HK-2 (cell line): Measurements from ENCODE around the gene SDK2.

Experiments used
- DNase-seq: peaks from one replicate; pipeline ENCODE4 v3.0.0-alpha.2; 2018; ENCODE audit not compliant: unreplicated experiment

The SDK2 gene

GRCh38 chr17:73653810-73654209, 9.6 kb upstream of the SDK2 start:
- no peak for DNase-seq

GRCh38 chr17:73652886-73653480, 8.7 kb upstream of the SDK2 start:
- DNase-seq = no peak

- DNase-seq = no peak
Measured at GRCh38 chr17:73650617-73651200, 6.5 kb upstream of the SDK2 start.

GRCh38 chr17:73650140-73650539, 5.9 kb upstream of the SDK2 start:
- DNase-seq = no peak

- DNase-seq = no peak
Measured at GRCh38 chr17:73648974-73649373, 4.7 kb upstream of the SDK2 start.

- no peak for DNase-seq
Measured at GRCh38 chr17:73648543-73648820, 4.2 kb upstream of the SDK2 start.

- no peak for DNase-seq
Measured at GRCh38 chr17:73647772-73648542, 3.7 kb upstream of the SDK2 start.

- no peak for DNase-seq
Measured at GRCh38 chr17:73647301-73647695, 3.1 kb upstream of the SDK2 start.

GRCh38 chr17:73646409-73647300, 2.4 kb upstream of the SDK2 start:
- DNase-seq = no peak

GRCh38 chr17:73645050-73645871, 1.0 kb upstream of the SDK2 start:
- DNase-seq = no peak

- no peak for DNase-seq
Measured at GRCh38 chr17:73643852-73644144, 447 bp downstream of the SDK2 start.

- no peak for DNase-seq
Measured at GRCh38 chr17:73643001-73643851, 1.0 kb downstream of the SDK2 start.

GRCh38 chr17:73642659-73643000, 1.6 kb downstream of the SDK2 start:
- DNase-seq = no peak

- no peak for DNase-seq
Measured at GRCh38 chr17:73641826-73642600, 2.2 kb downstream of the SDK2 start.

GRCh38 chr17:73640691-73641090, 3.6 kb downstream of the SDK2 start:
- DNase-seq = no peak

- DNase-seq = no peak
Measured at GRCh38 chr17:73639932-73640331, 4.3 kb downstream of the SDK2 start.

- DNase-seq = no peak
Measured at GRCh38 chr17:73639322-73639721, 4.9 kb downstream of the SDK2 start.

GRCh38 chr17:73638556-73638955, 5.7 kb downstream of the SDK2 start:
- no peak for DNase-seq

- no peak for DNase-seq
Measured at GRCh38 chr17:73637866-73638265, 6.4 kb downstream of the SDK2 start.

- DNase-seq = no peak
Measured at GRCh38 chr17:73635101-73635817, 9.0 kb downstream of the SDK2 start.
